ENCODE measurements around the gene DDX39B.

- TF ChIP-seq POLR2A (IDR thresholded peaks at IDR 0.05) (no peak), CTCF (IDR thresholded peaks at IDR 0.05) (no peak)
Observed at GRCh38 chr6:31560697-31561058, 18.9 kb upstream of the DDX39B start.
